HFFc6 (cell line): ENCODE data around the gene SF3B2. TPM values are rescaled to one million over a fixed set of nuclear protein-coding genes. Genes with fewer than 3 reads are reported as not detected.

ENCODE experiments used
- DNase-seq: peaks from one replicate; pipeline ENCODE4 v3.0.0-alpha.2; 2018
- H3K27ac Mint-ChIP-seq: 2 replicates; pipeline ENCODE4 v1.8.0; 2020; ENCODE audit warnings: mild to moderate bottlenecking, mixed read lengths
- H3K27me3 Mint-ChIP-seq: 2 replicates; pipeline ENCODE4 v1.8.0; 2021; ENCODE audit warnings: mild to moderate bottlenecking, moderate library complexity, mixed read lengths; ENCODE audit not compliant: insufficient read depth
- H3K36me3 Mint-ChIP-seq: 2 replicates; pipeline ENCODE4 v1.8.0; 2021; ENCODE audit warnings: low read depth, mixed read lengths
- H3K4me1 Mint-ChIP-seq: 2 replicates; pipeline ENCODE4 v1.8.0; 2020; ENCODE audit warnings: low read depth, mixed read lengths
- H3K4me3 Mint-ChIP-seq: 2 replicates; pipeline ENCODE4 v1.8.0; 2020; ENCODE audit warnings: mild to moderate bottlenecking, moderate library complexity, mixed read lengths
- H3K9me3 Mint-ChIP-seq: 2 replicates; pipeline ENCODE4 v1.8.0; 2020; ENCODE audit warnings: mild to moderate bottlenecking, mixed read lengths
- total RNA-seq, 6 experiments: library from RNA; stranded (reverse); fragmentation: NEBNext Ultra II Directional; extraction: Animal tissue kit (Norgen Biotek cat#: 25700); gene quantifications; 2 replicates in 1 of 6; 3 replicates in 5 of 6; pipeline ENCODE4 v1.2.3, GENCODE V29; 2021
- TF ChIP-seq, protein P1 (sequence below): fragments of 200-600 bp; sonication (generic); IDR thresholded peaks from 2 replicates; pipeline ENCODE4 v1.5.0; 2021; ENCODE audit warnings: antibody characterized with exemption, mild to moderate bottlenecking

The SF3B2 gene
- total RNA-seq, 6 experiments from 2014 or later = 199 to 240 (median 222) TPM

GRCh38 chr11:66035653-66036333 is 16.4 kb upstream of the SF3B2 start:
- Mint-ChIP-seq H3K27ac (no peak overlapping the region), H3K27me3 (peaks cover 17% of the 10 kb centered on the region), H3K9me3 (peaks cover 7% of the 10 kb centered on the region), H3K36me3 (no peaks in the 10 kb centered on the region; the same call in 1 of the 2 replicates), H3K4me1 (no peaks in the 10 kb centered on the region), H3K4me3 (no peak overlapping the region)
- TF ChIP-seq, protein P1, sequence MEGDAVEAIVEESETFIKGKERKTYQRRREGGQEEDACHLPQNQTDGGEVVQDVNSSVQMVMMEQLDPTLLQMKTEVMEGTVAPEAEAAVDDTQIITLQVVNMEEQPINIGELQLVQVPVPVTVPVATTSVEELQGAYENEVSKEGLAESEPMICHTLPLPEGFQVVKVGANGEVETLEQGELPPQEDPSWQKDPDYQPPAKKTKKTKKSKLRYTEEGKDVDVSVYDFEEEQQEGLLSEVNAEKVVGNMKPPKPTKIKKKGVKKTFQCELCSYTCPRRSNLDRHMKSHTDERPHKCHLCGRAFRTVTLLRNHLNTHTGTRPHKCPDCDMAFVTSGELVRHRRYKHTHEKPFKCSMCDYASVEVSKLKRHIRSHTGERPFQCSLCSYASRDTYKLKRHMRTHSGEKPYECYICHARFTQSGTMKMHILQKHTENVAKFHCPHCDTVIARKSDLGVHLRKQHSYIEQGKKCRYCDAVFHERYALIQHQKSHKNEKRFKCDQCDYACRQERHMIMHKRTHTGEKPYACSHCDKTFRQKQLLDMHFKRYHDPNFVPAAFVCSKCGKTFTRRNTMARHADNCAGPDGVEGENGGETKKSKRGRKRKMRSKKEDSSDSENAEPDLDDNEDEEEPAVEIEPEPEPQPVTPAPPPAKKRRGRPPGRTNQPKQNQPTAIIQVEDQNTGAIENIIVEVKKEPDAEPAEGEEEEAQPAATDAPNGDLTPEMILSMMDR = no peak
- no peak for DNase-seq

GRCh38 chr11:66036334-66036710 is 15.8 kb upstream of the SF3B2 start:
- H3K27me3 Mint-ChIP-seq = peaks cover 17% of the 10 kb centered on the region
- DNase-seq = no peak
- H3K9me3 Mint-ChIP-seq = peaks cover 7% of the 10 kb centered on the region
- H3K4me3 Mint-ChIP-seq = no peak overlapping the region
- H3K27ac Mint-ChIP-seq = no peak overlapping the region
- no peaks in the 10 kb centered on the region for H3K4me1 Mint-ChIP-seq
- TF ChIP-seq, protein P1 = no peak
- no peaks in the 10 kb centered on the region; the same call in 1 of the 2 replicates for H3K36me3 Mint-ChIP-seq

DNA sequence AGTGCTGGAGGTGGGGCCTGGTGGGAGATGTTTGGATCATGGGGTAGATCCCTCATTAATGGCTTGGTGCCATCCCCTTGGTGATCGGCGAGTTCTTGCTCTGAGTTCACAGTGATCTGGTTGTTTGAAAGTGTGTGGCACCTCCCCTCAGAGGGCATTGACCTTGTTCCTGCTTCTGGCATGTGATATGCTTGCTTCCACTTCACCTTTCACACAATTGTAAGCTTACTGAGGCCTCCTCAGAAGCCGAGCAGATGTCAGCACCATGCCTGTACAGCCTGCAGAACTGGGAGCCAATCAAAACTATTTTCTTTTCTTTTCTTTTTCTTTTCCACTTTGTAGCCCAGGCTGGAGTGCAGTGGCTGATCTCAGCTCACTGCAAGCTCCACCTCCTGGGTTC is 14.8 kb upstream of the SF3B2 start:
- Mint-ChIP-seq H3K36me3 (no peaks in the 10 kb centered on the region; the same call in 1 of the 2 replicates), H3K9me3 (peaks cover 7% of the 10 kb centered on the region), H3K27me3 (peaks cover 17% of the 10 kb centered on the region), H3K4me1 (no peaks in the 10 kb centered on the region), H3K4me3 (no peak overlapping the region), H3K27ac (no peak overlapping the region)
- TF ChIP-seq, protein P1 = no peak
- DNase-seq = no peak

DNA sequence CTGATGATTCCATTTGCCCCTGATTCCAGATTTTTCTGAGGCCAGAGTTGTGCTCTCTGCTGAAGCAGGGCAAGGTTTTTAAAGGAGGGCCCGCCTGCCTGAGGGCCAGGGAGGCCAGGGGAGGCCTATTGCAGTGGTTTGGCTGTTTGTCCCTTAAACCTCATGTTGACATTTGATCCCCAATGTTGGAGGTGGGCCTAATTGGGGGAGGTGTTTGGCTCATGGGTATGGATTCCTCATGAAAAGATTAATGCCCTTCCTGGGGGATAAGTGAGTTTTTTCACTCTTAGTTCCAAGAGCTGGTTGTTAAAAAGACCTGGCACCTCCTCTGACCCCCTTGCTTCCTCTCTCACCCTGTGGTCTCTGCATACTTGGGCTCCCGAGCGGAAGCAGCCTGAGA is 12.4 kb upstream of the SF3B2 start:
- no peak for DNase-seq
- peaks cover 5% of the 10 kb centered on the region for H3K4me1 Mint-ChIP-seq
- peaks cover 7% of the 10 kb centered on the region for H3K9me3 Mint-ChIP-seq

GRCh38 chr11:66042227-66042995 is 9.8 kb upstream of the SF3B2 start:
- Mint-ChIP-seq H3K9me3 (no peaks in the 10 kb centered on the region), H3K27me3 (peaks cover 8% of the 10 kb centered on the region), H3K4me3 (no peak overlapping the region), H3K27ac (no peak overlapping the region), H3K36me3 (no peaks in the 10 kb centered on the region; the same call in 1 of the 2 replicates), H3K4me1 (peaks cover 16% of the 10 kb centered on the region)
- TF ChIP-seq, protein P1 = no peak
- no peak for DNase-seq

More for the DNA sequence above, 12.4 kb upstream of the SF3B2 start:
- H3K27me3 Mint-ChIP-seq = peaks cover 14% of the 10 kb centered on the region
- no peak overlapping the region for H3K4me3 Mint-ChIP-seq
- no peaks in the 10 kb centered on the region; the same call in 1 of the 2 replicates for H3K36me3 Mint-ChIP-seq
- H3K27ac Mint-ChIP-seq = no peak overlapping the region
- TF ChIP-seq, protein P1 = no peak
